Stimulated activated CD4-positive, alpha-beta T cell treated with anti-CD3 and anti-CD28 coated beads, Interleukin-15, amount 100 ng/mL, for 24 hours (primary cell): ENCODE data around the gene CAPN9.
"Not testable (repeated sequence)": the region's sequence is repeated elsewhere in the genome, so short reads cannot be mapped to it uniquely, and the experiment has no call there.

ENCODE experiments used
- DNase-seq: peaks from one replicate; pipeline ENCODE4 v3.0.0-alpha.2; 2020

The CAPN9 gene

GRCh38 chr1:230747127-230747730 is at the start of gene CAPN9:
TSS of gene CAPN9 (plus strand) at chr1:230747388. CDS start at chr1:230747497, 109 bp downstream.
- no peak for DNase-seq

GRCh38 chr1:230698130-230698529 is 49.1 kb upstream of the CAPN9 start:
- DNase-seq = no peak

DNA sequence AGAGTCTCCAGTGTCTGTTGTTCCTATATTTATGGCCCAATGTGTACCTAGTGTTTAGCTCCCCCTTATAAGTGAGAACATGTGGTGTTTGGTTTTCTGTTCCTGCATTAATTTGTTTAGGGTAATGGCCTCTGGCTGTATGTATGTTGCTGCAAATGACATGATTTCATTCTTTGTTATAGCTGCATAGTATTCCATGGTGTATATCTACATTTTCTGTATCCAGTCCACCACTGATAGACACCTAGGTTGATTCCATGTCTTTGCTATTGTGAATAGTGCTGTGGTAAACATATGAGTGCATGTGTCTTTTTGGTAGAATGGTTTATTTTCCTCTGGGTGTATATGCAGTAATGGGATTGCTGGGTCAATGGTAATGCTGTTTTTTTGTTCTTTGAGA is 48.2 kb upstream of the CAPN9 start:
- DNase-seq = not testable (repeated sequence)

DNA sequence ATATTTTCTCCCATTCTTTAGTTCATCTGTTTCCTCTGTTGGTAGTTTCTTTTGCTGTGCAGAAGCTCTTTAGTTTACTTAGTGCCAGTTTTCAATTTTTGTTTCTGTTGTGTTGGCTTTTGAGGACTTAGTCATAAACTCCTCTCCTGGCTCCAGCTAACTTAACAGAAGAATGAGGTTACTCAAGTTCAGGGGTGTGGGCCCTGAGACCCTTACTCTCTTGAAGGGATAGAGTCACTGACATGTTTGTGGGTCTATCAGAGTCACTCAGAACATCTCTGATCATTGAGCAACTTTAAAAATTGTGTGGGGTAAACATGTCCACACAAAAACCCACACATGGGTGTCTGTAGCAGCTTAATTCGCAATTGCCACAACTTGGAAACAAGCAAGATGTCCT is 47.5 kb upstream of the CAPN9 start:
- DNase-seq = no peak

DNA sequence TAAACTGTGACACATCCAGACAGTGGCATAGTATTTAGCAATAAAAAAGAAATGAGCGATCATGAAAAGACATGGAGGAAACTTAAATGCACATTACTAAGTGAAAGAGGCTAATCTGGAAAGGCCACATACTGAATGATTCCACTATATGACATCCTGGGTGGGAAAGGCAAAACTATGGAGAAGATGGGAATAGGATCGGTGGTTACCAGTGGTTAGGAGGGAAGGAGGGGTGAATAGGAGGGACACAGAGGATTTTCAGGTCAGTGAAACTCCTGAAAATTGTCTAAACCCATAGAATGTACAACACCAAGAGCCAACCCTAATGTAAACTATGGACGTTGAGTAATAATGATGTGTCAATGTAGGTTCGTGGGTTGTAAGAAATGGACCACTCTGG is 47.1 kb upstream of the CAPN9 start:
- no peak for DNase-seq

GRCh38 chr1:230701434-230701833 is 45.8 kb upstream of the CAPN9 start:
- no peak for DNase-seq

DNA sequence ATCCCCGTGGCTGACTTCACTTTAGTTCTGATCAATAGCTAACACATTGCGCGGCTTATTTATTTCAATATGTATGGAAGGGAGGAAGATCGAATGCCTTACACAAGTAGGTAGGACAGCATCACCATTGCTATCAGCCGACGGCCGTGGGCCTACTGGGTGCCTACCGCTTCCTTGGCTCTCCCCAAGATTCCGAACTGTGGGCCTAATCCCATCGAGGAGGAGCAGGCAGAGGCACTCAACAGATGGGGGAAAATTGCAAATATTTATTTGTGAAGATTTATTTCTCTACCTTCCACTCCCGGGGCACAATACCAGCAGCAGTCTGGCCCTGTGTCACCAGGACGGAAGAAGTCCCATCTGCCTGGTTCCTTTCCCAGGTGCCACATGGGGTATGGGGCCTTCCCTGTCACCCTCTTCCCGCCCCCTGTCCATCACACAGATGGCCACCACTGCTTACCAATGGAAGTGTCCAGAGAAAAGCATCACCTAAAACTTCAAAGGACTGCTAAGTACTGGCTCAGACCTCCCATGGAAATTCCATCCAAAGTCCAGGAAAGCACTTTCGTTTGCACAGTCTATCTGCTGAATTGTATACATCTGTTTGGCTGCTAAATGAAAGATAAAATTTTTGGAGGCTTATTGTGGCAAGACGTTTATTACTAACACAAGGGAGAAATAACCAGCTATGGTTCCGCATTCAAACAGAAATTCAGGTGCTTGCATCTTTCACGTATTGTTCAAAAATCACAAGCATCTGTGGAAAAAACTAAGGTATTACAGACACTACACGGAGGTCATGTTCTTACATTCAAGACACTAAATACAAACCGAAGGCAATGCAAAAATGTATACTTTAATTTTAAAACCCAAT is 45.1 kb upstream of the CAPN9 start:
- no peak for DNase-seq

DNA sequence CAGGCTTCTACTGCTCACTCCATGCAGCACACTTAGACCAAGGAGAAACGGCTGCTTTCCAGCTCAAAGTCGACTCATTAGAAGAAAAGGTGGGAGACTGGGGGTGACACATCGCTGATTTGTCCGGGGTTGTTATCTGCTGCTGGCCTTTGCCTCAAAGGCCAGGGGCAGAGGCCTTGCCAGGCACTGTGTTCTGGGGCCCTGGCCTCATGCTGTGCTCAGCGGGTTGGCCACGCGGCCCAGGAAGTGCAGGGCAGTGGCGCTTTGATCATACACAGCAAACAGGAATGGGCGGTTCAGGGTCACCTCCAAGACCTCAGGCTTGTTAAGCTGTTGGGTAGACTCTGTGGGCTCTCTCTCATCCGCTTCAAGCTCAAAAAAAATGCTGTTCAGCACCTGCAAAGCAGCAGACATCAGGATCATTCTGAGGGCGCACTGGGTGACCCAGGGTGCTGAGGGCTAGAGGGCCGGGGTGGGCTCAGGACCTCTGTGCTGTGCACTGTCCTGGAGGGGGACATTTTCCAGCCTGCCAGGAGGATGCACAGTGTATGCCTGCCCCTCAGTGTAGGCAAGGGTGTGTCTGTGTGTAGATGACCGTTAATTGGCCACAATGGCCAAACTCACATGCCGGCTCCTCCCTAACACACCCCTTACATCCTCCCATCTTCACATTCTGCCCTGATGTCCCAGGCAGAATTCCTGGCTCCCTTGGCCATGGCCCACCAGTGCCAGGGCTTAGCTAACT is 44.1 kb upstream of the CAPN9 start:
- no peak for DNase-seq

- DNase-seq = no peak
These were observed 43.4 kb upstream of the CAPN9 start for GRCh38 chr1:230703679-230704385.

- DNase-seq = no peak
These were observed 42.4 kb upstream of the CAPN9 start for GRCh38 chr1:230704830-230705229.

- DNase-seq = no peak
These were observed 41.7 kb upstream of the CAPN9 start for GRCh38 chr1:230705289-230706019.

DNA sequence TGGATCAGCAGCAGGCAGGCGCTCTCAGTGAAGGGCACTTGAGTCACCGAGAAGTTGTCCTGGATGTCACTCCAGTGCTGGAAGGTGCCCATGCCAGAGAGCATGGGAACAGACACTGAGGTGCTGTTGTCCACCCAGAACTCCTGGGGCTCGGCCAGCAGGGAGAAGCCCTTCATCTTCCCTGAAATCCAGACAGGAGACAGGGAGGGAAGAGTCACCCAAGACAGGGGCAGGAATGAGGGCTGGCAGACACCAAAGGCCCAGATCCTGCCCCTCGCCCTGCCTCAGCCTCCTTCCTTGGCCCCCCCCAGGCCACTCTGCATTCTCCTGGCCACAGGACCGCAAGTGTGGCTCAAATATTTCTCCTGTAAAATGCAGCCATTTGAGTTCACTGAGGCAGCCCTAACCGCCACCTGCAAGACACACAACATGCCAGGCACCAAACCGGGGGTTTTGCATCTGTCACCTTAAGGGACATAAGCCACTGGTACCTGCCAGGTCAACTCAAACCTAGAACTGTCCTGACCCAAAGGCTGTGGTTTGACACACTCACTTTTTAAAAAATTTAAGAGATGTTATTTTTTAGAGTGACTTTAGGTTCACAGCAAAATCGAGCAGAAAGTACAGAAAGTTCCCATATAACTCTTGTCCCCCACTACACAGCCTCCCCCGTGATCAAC is 41.0 kb upstream of the CAPN9 start:
- DNase-seq = no peak

DNA sequence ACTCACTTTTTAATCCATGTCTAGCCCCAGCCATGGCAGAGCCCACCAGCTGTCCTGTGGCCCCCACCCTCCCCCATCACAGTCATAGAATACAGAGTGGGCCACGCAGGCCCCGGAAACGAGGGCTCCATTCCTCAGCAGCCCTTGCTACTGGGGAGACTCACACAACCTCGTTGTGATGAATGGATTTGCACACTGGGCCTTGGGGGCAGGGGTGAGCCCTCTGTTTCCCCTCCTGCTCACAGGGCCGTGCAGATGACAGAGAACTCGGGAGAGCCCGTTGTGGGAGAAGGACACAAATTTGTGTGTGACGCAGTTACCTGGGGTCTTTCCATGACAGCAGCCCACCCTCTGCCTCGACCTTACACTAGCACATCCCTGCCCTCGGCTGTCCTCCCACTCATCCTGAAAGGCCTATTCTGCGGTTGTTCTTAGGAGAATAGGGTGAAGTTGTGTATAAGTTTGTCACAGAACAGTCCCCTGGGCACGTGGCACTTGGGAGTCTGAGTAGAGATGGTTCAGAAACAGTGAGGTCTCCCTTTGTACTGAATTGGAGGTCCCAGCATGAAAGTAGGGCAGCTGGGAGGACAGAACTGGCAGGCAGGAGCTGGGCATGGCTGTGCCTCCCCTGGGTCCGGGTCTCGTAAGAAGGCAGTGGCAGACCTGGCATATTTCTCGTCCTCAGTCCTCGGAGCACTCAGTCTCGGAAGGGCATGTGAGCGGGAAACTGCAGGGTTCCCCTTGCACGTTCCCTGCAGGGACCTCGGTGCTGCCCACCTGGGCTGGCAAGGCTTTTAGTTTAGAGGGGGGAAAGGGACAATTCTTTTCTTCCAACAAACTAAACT is 40.1 kb upstream of the CAPN9 start:
- DNase-seq = no peak

- DNase-seq = no peak
These were observed 39.2 kb upstream of the CAPN9 start for GRCh38 chr1:230707732-230708630.

- no peak for DNase-seq
These were observed 38.3 kb upstream of the CAPN9 start for GRCh38 chr1:230708631-230709580.

GRCh38 chr1:230709619-230710542 is 37.3 kb upstream of the CAPN9 start:
- no peak for DNase-seq

DNA sequence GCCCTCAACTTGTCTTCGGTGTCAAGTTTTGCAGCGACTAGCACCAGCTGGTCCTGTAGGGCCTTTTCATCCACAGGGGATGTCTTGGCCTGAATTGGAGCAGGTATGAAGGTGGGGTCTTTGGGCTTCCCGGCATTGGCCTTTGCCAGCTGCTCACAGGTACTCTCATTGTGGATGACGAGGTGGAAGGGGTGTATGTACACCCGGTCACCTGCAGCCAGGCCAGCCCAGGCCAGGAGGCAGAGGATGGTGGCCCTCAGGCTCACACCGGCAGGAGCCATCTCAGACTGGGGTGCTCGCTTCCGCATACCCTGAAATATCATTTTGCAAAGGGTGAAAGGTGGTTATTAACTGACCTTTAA is 36.7 kb upstream of the CAPN9 start:
- no peak for DNase-seq
